SU-DHL-6 (cell line): Measurements from ENCODE around the gene TRIM5.
"Not testable (repeated sequence)": the region's sequence is repeated elsewhere in the genome, so short reads cannot be mapped to it uniquely, and the experiment has no call there.

Experiments
- H2AFZ ChIP-seq: fragments of 200-600 bp; sonication (generic); 2 replicates; pipeline ENCODE4 v1.6.1; 2014; ENCODE audit warnings: low read depth, mild to moderate bottlenecking, moderate library complexity, mixed read lengths, antibody characterized with exemption, low read length; ENCODE audit not compliant: severe bottlenecking
- H3F3A ChIP-seq: fragments of 200-600 bp; shearing (Covaris generic); 2 replicates; pipeline ENCODE4 v1.6.0; 2016; ENCODE audit warnings: antibody characterized with exemption, mild to moderate bottlenecking; ENCODE audit not compliant: insufficient read depth
- H3K27ac ChIP-seq: fragments of 200-600 bp; sonication (generic); 2 replicates; pipeline ENCODE4 v1.5.1; 2016; ENCODE audit warnings: low read depth, mild to moderate bottlenecking, low read length, moderate library complexity, mixed read lengths
- H3K27me3 ChIP-seq: fragments of 200-600 bp; sonication (generic), shearing (Covaris generic); 2 replicates; pipeline ENCODE4 v1.6.0; 2014; ENCODE audit warnings: mild to moderate bottlenecking, low read length
- H3K36me3 ChIP-seq: fragments of 200-600 bp; sonication (generic); 2 replicates; pipeline ENCODE4 v1.6.1; 2014; ENCODE audit warnings: mild to moderate bottlenecking, low read length, mixed read lengths
- H3K4me2 ChIP-seq: fragments of 300-600, 200-600 bp; shearing (Covaris generic), sonication (generic); 2 replicates; pipeline ENCODE4 v1.6.0; 2014; ENCODE audit warnings: low read length, low read depth, mild to moderate bottlenecking; ENCODE audit not compliant: poor library complexity, severe bottlenecking
- H3K4me3 ChIP-seq: fragments of 200-600 bp; sonication (generic); 2 replicates; pipeline ENCODE4 v1.5.1; 2014; ENCODE audit warnings: antibody characterized with exemption, low read length, mild to moderate bottlenecking, mixed read lengths; ENCODE audit not compliant: insufficient read depth, poor library complexity, severe bottlenecking
- H3K79me2 ChIP-seq: fragments of 200-600 bp; sonication (generic); 2 replicates; pipeline ENCODE4 v1.6.1; 2014; ENCODE audit warnings: mild to moderate bottlenecking, low read length, moderate library complexity; ENCODE audit not compliant: insufficient read depth
- H3K9ac ChIP-seq: fragments of 200-600 bp; sonication (generic); 2 replicates; pipeline ENCODE4 v1.7.0; 2014; ENCODE audit warnings: mild to moderate bottlenecking, low read length
- H3K9me2 ChIP-seq: fragments of 200-600 bp; sonication (generic); replicated peaks from 2 replicates; pipeline ENCODE4 v1.6.1; 2014; ENCODE audit warnings: low read length; ENCODE audit not compliant: insufficient read depth
- H3K9me3 ChIP-seq: fragments of 200-600 bp; sonication (generic); 2 replicates; pipeline ENCODE4 v1.6.1; 2014; ENCODE audit warnings: low read length, mixed read lengths; ENCODE audit not compliant: insufficient read depth
- H4K20me1 ChIP-seq: fragments of 200-600 bp; sonication (generic); 2 replicates; pipeline ENCODE4 v1.6.1; 2014; ENCODE audit warnings: low read depth, mild to moderate bottlenecking, antibody characterized with exemption, low read length, moderate library complexity, mixed read lengths
- EZH2phosphoT487 ChIP-seq: fragments of 200-600 bp; sonication (generic), shearing (Covaris generic); conservative IDR thresholded peaks from 2 replicates; pipeline ENCODE4 v1.6.1; 2018; ENCODE audit warnings: mild to moderate bottlenecking, antibody characterized with exemption, low read length, moderate library complexity, mixed read lengths
- TF ChIP-seq, protein P1 (sequence below): fragments of 200-600 bp; sonication (generic); IDR thresholded peaks from one replicate; pipeline ENCODE4 v1.5.1; 2017; ENCODE audit warnings: antibody characterized with exemption, mild to moderate bottlenecking, low read length, moderate library complexity; ENCODE audit not compliant: insufficient read depth, poor library complexity, severe bottlenecking

TRIM5 gene

DNA sequence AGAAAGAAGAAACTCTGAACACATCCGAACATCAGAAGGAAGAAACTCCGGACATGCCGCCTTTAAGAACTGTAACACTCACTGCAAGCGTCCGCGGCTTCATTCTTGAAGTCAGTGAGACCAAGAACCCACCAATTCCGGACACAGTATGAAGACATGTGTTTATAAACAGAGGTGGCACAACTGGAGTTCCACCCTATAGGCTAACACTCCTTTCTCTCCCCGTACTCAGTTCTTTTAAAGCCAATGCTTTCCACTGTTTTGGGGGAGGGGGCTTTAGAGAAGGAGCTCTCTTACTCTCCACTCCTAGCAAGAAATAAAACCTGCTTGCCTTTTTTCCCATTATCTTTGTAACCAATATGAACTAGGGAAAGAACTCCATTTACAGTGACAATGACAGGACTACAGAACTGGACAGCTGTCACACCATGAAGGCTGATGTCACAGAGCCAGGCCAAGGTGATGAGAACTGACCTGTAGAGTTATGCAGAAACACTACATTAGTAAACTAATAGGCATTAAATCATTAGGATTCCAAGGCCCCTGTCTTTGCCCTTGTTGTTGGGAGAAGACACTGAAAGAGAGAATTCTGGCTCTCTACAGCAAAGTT lies 733 bp downstream of the TRIM5 start:
- Histone ChIP-seq H3K9me3 (no peaks in the 10 kb centered on the region), H2AFZ (peak overlapping the region; percentile 97), H3K36me3 (no peaks in the 10 kb centered on the region), H4K20me1 (no peaks in the 10 kb centered on the region), H3F3A (peaks cover 20% of the 10 kb centered on the region), H3K4me3 (peak overlapping the region; percentile 60), H3K4me2 (peak overlapping the region; percentile 59), H3K9ac (peak overlapping the region; percentile 52), H3K79me2 (peaks cover 5% of the 10 kb centered on the region; the same call in 1 of the 2 replicates), H3K27ac (peak overlapping the region; percentile 14), H3K27me3 (no peaks in the 10 kb centered on the region), H3K9me2 (no peaks in the 10 kb centered on the region)
- TF ChIP-seq, protein P1, sequence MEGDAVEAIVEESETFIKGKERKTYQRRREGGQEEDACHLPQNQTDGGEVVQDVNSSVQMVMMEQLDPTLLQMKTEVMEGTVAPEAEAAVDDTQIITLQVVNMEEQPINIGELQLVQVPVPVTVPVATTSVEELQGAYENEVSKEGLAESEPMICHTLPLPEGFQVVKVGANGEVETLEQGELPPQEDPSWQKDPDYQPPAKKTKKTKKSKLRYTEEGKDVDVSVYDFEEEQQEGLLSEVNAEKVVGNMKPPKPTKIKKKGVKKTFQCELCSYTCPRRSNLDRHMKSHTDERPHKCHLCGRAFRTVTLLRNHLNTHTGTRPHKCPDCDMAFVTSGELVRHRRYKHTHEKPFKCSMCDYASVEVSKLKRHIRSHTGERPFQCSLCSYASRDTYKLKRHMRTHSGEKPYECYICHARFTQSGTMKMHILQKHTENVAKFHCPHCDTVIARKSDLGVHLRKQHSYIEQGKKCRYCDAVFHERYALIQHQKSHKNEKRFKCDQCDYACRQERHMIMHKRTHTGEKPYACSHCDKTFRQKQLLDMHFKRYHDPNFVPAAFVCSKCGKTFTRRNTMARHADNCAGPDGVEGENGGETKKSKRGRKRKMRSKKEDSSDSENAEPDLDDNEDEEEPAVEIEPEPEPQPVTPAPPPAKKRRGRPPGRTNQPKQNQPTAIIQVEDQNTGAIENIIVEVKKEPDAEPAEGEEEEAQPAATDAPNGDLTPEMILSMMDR, result no peak
- no peak for TF ChIP-seq EZH2phosphoT487

DNA sequence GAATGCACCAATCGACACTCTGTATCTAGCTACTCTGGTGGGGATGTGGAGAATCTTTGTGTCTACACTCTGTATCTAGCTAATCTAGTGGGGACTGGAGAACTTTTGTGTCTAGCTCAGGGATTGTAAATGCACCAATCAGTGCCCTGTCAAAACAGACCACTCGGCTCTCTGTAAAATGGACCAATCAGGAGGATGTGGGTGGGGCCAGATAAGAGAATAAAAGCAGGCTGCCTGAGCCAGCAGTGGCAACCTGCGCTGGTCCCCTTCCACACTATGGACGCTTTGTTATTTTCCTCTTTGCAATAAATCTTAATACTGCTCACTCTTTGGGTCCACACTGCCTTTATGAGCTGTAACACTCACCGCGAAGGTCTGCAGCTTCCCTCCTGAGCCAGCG lies 1.3 kb downstream of the TRIM5 start:
- not testable (repeated sequence) for H4K20me1 ChIP-seq, H3K36me3 ChIP-seq, H3K79me2 ChIP-seq, H3K4me3 ChIP-seq, H3K4me2 ChIP-seq, H3K9ac ChIP-seq, H3K9me2 ChIP-seq, H2AFZ ChIP-seq, H3K27ac ChIP-seq, H3K27me3 ChIP-seq, H3K9me3 ChIP-seq
- peaks cover 14% of the 10 kb centered on the region for H3F3A ChIP-seq

DNA sequence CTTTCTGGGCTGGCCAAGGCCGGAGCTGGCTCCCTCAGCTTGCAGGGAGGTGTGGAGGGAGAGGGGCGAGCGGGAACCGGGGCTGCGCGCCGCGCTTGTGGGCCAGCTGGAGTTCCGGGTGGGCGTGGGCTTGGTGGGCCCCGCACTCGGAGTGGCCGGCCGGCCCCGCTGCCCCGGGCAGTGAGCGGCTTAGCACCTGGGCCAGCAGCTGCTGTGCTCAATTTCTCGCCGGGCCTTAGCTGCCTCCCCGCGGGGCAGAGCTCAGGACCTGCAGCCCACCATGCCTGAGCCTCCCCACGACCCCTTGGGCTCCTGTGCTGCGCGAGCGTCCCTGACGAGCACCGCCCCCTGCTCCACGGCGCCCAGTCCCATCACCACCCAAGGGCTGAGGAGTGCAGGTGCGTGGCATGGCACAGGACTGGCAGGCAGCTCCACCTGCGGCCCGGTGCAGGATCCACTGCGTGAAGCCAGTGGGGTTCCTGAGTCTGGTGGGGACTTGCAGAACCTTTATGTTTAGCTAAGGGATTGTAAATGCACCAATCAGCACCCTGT lies 1.9 kb downstream of the TRIM5 start:
- H2AFZ ChIP-seq, H3K9me3 ChIP-seq, H3K9me2 ChIP-seq, H4K20me1 ChIP-seq, H3K27me3 ChIP-seq, H3K36me3 ChIP-seq, H3K4me2 ChIP-seq, H3K79me2 ChIP-seq, H3K9ac ChIP-seq, H3K27ac ChIP-seq, H3K4me3 ChIP-seq: not testable (repeated sequence)
- H3F3A ChIP-seq, result peaks cover 11% of the 10 kb centered on the region

DNA sequence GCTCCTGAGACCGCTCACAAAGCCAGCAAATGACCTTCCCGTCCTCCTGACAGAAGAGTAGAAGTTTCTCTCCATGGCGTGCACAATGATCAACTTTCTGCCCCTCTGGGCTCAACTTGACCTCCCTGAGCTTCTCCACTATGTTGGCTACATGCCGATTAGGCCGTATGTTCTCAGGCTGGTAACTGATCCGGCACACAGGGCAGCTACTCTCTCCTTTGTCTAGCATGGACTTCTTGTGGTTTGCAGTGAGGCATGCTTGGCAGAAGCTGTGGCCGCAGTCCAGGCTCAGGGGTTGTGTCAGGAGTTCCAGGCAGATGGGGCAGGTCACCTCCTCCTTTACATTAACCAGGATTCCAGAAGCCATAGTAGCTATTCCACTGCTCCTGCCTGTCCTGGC lies 5.1 kb downstream of the TRIM5 start:
- Histone ChIP-seq H3K9ac (no peak overlapping the region), H3K4me2 (no peak overlapping the region), H3K4me3 (no peak overlapping the region), H3K9me3 (no peaks in the 10 kb centered on the region), H4K20me1 (no peaks in the 10 kb centered on the region), H3K27me3 (no peaks in the 10 kb centered on the region), H3K79me2 (peaks cover 5% of the 10 kb centered on the region; the same call in 1 of the 2 replicates), H3K36me3 (0 out of 2 replicates have a peak, but pooled peaks cover 4% of the 10 kb centered on the region), H3K9me2 (no peaks in the 10 kb centered on the region), H2AFZ (no peak overlapping the region), H3F3A (no peaks in the 10 kb centered on the region), H3K27ac (no peak overlapping the region)
- TF ChIP-seq, protein P1, result no peak
- no peak for TF ChIP-seq EZH2phosphoT487
